Stimulated activated CD8-positive, alpha-beta memory T cell treated with anti-CD3 and anti-CD28 coated beads, Interleukin-12 subunit alpha, Interleukin-12 subunit beta, amount 100 ng/mL, for 1 hour (primary cell): ENCODE measurements around the gene FGD6.
"Not testable (repeated sequence)": the region's sequence is repeated elsewhere in the genome, so short reads cannot be mapped to it uniquely, and the experiment has no call there.

Experiments
- DNase-seq: peaks from one replicate; pipeline ENCODE4 v3.0.0-alpha.2; 2020; ENCODE audit warnings: low read depth

Gene FGD6

DNA sequence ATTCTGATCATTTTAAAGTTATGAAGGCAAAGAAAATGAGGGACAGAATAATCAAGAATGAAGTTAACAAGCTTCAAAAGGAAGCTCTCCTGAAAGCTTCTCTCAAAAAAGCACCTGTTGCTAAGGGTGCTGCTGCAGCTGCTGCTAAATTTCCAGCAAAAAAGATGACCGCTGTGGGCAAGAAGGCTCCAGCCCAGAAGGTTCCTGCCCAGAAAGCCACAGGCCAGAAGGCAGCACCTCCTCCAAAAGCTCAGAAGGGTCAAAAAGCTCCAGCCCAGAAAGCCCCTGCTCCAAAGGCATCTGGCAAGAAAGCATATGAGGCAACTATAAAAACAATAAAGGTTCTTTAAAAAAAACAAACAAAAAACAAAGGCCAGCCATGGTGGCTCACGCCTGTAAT lies 91.2 kb downstream of the FGD6 start:
- DNase-seq, result no peak

DNA sequence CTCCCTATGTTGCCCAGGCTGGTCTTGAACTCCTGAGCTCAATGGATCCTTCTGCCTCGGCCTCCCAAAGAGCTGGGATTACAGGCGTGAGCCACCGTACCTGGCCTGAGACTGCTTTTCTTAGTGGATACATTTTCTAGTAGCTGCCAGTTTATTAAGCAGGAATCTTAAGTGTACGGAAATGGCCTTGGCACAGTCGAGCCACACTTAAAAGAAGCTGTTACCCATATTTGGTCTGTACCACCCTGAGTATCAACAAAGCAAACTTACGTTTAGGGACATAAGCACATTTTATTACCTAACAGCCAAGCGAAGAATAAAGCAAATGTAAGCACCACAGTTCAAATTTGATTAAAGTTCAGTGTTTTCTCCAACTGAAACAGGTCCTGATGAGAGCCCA lies 93.2 kb downstream of the FGD6 start:
- DNase-seq, result no peak

DNA sequence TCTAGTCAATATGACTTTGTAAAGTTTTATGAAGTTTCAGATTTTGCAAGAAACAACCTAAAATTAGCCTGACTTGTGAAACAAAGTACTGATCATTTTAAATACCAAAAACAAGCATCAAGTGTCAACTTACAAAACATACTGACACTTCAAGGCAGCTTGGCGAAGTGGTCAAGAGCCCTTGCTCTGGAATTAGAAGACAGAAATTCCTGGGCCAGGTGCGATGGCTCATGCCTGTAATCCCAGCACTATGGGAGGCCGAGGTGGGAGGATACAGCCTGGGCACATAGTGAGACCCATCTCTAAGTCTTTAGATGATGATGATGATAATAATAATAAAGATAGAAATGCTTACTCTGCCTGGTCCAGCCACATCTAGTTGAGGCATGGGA lies 98.5 kb downstream of the FGD6 start:
- no peak for DNase-seq

DNA sequence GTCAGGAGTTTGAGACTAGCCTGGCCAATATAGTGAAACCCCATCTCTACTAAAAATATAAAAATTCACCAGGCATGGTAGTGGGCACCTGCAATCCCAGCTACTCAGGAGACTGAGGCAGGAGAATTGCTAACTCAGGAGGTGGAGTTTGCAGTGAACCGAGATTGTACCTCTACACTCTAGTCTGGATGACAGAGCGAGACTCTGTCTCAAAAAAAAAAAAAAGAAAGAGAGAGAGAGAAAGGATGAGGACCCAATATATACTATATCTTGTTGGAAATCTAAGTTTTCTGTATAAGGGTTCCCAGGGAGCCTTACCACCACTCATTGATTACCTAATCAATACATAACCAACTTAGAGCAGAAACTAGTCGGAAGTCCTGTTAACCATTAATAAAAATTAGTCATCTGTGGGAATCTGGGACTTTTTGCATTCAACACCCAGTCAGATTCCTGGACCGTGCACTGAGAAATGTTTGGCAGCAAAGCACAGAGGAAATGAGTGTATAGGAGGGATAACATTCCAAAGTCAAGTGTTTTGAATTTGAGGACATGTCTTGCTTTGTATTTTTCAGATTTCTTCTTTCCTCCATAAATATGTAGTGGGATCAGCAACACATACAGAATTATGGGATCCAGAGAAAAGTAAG lies 99.0 kb downstream of the FGD6 start:
- no peak for DNase-seq

DNA sequence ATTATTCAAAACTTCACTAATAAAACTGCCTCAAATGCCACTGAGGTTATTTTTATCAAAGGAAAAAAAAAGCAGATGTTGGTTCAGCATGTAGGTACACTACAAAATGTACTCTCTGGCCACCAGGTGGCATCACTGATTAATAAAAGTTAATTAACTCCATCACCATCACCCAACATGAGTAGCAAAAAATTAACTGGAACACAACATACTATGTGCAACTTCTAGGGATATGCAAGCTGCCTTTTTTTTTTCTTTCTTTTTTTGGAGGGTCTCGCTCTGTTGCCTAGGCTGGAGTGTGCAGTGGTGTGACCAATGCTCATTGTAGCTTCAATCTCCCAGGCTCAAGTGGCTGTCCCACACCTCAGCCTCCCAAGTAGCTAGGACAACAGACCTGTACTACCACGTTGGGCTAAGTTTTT lies 100.1 kb downstream of the FGD6 start:
- DNase-seq, result peak; percentile 50

DNA sequence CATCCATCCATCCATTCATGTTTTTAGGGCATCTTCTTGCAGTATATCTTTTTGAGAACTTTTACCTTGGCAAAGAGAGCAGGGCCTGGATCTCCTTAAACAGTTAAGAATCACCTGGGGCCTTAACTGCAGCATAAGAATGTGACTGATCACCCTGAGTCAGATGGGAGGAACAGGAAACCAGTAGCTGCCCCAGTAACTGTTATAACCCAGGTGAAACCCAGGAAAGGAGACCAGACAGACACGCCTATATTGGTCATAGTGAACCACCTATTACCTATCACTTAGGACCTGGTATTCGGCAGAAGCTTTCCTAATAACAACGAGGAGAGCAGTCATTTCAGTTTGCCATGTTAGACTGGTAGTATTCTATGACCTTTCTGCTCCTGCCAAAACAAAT lies 100.5 kb downstream of the FGD6 start:
- no peak for DNase-seq

DNA sequence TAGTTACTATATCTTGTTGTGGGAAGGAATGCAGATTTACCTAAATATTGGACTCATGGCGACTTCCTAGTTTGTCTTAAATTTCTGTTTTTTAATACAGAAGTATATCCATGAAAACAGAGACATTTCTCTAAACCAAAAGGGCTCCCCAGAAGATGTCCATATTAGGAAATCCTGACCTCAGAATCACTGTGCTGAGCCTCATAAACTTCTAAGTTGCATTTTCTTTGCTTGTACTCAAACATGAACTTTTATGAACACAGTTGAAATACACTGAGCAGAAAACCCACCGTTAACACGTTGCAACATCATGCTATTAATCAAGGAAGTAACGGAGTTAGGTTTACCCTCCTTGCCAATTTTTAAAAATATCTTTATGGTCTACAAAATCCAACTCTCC lies 100.9 kb downstream of the FGD6 start:
- no peak for DNase-seq

DNA sequence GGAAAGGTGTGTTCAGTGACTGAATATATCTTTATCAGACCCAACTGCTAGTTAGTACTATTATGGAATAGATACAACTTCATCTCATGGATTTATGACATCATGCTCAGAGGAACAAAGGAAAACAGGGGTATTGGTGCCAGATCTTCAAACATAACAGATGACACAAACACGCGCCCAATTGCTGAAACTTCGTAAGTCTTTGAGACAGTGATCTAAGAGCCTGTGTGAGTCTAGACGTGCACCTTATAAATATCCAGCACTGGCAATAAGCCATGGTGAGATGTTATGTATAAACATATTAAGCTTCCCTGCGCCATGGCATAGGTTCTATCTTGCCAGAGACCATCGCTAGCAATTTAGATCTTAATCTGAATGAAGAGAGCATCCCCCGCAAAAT lies 101.6 kb downstream of the FGD6 start:
- no peak for DNase-seq

DNA sequence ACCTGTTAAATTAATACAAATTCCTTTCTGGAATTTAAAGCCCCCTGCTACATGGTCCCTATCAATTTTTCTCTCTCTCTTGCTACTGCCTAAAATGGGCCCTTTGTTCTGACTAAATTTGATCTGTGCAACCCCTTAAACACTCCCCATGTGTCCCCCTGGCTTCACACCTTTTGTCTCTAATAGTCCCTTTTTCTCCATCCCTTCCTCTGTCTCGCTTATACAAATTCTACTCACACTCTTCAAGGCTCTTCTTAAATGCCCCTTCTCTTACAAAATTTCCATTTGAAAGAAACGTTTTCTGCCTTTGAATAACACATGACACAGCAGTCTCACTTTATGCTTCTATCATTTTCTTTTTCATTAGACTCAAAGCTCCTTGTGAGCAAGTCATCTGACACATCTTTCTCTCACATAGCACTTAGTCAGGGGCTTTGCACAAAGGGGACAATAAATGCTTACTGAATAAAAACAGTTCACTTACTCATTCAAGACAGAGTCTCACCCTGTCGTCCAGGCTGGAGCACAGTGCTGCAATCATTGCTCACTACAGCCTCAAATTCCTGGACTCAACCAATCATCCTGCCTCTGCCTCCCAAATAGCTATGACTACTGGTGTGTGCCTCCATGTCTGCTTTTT lies 102.4 kb downstream of the FGD6 start:
- no peak for DNase-seq

DNA sequence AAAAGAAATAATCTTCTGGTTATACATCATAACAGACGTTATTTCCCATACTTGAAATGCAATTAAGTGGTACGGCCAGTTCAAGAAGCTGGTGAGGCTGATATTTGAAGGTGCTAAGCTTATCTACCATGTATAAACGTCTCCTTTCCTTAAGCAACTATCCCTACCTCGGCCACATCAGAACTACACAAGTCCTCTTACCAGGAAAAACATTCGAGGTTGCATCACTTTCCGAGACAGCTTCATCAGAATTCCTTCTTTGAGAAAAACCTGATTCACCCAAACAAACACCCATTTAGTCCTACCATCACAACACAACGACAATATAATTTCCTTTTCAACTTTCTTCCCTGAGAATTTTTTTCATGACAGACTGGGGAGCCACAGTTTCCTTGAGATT lies 109.9 kb downstream of the FGD6 start:
- DNase-seq, result no peak

DNA sequence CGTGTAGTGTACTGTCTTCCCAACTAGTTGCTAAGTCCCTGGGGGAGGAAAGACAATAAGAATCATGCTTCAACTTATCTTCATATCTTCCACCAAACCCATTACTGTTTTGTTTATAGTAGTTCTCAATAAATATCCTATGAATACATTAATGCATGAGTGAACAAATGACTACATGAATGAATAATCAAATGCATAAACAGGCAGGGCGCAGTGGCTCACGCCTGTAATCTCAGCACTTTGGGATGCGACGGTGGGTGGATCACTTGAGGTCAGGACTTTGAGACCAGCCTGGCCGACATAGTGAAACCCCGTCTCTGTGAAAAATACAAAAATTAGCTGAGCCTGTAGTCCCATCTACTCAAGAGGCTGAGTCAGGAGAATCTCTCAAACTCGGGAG lies 111.7 kb downstream of the FGD6 start:
- DNase-seq, result no peak

DNA sequence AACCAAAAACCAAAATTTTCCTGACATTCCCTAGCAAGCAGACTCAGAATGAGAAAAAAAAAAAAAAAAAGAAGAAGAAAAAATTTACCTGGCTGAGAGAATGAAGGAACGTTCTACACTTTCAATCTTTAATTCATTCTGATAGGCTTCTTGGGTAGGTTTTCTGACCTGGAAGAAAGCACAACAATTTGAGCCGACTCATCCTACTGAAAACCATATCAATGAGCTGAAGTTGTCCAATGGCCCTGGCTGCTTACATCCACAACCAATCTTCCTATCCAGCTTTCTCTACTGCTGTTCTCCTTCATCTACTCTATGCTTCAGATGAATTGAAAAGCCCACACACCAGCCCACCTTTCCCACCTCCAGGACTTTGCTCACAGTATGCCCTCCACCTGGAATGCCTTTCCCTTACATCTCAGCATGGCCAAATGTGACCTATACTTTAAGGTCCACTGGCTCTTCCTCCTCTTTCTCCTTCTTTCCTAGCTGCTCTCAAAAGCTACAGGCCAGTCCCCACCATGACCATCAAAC lies 112.3 kb downstream of the FGD6 start:
- DNase-seq, result no peak

DNA sequence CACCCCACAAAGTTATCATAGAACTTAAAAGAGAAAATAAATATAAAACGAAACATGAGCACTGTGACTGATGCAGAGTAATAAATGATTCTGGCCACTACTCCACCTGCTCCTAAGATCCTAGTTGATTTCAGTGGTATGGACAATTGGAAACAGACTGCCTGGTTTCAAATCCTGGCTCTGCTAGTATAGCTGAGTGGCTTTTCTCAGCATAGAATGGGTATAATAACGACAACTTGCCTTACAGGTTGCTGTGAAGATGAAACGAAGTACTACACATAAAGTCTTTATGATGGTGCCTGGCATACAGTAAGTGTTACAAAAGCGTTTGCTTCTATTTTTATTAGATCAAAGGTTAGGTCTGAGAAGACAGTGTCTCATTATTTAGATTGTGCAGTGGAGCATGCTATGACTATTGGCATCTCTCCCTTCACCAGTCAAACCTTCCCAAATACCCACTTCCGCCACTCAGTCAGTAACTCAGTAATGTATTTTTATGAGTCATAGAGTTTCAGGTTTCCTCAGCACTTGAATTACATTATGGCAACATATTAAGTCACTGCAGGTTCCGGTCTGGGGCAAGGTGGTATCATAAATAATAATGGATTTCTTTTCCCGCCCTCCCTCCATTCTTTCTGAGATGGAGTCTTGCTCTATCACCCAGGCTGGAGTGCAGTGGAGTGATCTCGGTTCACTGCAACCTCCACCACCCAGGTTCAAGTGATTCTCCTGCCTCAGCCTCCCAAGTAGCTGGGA lies 114.2 kb downstream of the FGD6 start:
- no peak for DNase-seq

DNA sequence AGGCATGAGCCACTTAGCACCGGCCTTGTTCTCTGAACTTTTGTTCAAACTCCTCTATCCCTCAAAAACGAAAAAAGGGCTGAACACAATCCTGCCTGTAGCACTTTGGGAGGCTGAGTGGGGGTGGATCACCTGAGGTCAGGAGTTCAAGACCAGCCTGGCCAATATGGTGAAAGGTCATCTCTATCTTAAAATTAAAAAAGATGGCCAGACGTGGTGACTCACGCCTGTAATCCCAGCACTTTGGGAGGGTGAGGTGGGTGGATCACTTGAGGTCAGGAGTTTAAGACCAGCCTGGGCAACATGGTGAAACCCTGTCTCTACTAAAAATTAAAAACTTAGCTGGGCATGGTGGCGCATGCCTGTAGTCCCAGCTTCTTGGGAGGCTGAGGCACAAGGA lies 115.3 kb downstream of the FGD6 start:
- not testable (repeated sequence) for DNase-seq

DNA sequence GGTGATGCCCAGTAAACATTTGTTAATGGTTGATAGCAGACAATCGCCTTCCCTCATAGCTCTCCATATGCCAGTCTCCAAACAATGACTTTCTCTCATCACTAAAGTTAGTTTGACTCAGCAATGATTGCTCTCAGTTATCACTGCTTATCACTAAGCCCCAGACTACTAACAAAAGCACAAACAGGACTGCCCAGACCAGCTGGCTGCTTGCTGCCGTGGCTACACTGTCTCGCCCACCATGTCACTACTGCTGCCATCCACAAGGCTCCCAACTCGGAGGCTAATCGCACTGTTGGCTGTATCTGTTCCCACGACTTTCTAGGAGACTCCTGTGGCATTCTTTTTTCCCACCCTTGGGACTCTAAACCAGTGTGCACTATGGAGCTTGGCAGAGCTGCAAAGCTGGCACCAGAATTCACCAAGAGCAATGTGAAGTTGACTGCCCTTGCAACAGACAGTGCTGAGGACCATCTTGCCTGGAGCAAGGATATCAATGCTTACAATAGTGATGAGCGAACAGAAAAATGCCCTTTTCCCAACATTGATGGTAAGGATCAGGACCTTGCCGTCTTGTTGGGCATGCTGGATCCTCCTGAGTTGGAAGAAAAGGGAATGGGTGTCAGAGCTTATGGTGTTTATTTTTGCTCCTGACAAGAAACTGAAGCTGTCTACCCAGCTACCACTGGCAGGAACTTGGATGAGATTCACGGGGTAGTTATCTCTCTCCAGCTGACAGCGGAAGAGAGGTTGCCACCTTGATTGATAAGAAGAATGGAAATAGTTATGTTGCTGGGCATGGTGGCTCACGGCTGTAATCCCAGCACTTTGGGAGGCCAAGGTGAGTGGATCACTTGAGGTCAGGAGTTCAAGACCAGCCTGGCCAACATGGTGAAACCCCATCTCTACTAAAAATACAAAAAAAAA lies 116.7 kb downstream of the FGD6 start:
- no peak for DNase-seq

DNA sequence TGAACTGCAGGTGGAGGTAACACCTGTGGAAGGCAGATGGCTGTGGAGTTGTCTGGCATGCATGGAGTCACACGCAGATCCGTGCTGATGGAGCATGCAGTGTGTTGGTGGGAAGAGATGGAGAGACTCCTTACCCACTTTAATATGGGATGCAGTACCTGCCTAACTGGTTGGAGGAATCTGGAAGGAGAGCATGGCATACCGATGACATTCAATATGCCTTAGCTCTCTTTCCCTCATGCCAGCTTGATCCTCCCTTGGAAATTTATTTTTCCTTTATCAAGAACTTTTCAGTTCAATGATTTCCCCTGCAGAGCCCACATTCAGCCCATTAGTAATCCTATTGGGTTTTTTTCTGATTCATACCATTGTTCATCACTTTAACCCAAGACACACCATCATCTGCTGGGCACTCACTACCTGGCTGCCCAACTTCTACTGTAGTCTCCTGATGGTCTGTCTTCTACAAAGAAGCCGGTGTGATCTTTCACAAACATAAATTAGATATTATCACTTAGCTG lies 117.9 kb downstream of the FGD6 start:
- DNase-seq, result no peak

DNA sequence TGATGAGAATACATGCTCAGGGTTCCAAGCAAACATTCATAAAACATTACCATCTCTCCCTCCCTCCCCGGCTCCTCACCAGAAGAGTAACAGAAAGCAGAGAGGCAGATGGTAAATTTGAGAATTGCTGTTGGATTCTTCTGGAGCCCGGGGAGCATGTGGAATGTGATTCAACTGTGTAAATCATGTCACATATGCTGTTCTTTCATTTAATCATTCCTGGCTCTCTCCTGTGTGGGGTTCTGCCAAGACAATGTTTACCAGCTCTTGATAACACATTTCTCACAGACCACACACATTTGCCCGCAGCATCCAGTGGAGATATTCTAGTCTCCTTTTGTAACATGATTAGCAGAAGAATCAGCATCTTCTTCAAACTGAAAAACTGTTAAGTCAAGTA lies 120.4 kb downstream of the FGD6 start:
- DNase-seq, result no peak

DNA sequence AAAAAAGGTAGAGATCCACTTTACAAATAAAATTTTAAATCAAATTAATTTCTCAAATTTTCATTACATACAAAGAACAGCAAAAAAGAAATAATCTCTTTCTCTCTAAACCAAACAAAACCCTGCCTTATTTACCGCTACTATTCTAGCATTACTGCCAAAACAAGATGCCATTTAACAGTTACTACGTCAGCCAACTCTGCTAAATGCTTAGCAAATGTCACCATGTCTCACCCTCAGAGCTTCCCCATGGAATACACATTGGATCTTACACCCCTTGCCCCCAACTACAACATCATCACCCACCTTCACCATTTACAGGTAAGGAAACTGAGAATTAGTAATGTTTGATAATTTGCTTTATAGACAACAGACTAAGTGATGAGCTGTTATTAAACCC lies 120.9 kb downstream of the FGD6 start:
- DNase-seq, result no peak

DNA sequence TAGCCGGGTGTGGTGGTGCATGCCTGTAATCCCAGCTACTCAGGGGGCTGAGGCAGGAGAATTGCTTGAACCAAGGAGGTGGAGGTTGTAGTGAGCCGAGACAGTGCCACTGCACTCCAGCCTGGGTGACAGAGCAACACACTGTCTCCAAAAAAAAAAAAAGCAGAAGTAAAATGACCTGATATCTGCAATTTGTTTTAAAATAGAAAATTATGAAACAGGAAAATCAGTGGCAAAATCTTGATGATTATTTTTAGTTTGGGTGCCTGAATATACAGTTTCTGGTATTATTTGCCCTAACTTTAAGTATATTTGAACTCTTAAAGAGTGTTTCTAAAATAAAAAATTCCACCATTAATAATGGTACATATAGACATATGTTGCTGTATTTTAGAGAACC lies 121.4 kb downstream of the FGD6 start:
- not testable (repeated sequence) for DNase-seq

DNA sequence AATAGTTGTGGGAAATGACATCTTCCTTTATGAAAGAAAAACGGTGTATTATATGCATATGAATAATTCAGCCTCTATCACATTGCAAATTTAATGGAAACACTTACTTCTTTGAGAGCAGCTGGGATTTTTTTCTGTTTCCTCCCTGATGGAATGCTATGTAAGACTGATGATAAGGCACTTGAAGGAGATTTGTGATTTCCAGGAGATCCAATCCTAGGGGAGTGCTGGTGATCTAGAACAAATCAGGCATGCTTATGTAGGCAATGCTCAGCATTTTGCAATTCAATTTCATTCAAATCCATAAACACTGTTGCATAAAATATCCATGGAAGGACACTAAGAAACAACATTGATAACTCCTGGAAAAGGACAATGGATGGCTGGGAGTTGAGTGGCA lies 127.8 kb downstream of the FGD6 start:
- no peak for DNase-seq

DNA sequence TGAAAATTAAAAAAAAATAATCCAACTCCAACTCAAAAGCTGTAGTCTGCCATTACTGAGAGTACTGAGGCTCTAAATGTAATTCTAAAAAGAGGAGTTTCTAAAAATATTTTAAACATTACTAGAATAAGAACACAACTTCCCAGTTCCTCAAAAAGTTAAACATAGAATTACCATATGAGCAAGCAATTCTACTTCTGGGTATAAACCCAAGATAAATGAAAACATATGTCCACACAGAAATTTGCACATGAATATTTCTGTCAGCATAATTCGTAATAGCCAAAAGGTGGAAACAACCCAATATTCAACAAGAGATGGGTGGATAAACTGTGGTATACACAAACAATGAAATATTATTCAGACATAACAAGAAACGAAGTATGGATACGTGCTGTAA lies 128.9 kb downstream of the FGD6 start:
- no peak for DNase-seq

DNA sequence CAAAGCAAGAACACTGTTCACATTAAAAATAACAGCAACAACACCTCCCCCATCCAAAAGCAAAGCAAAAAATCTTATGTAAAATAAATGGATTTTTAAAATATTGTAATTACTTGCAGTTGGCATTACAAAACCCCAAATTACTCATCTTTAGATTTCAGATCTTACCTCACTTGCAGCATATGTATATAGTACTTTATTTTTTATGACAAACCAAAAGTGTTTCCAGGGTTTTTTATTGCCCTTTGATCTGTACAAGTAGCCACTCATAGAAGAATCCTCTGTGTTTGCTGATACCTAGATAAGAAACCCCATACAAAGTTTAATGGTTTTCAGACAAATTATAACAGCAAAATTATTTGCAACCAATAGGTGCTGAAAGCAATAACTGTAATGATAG lies 131.7 kb downstream of the FGD6 start:
- DNase-seq, result no peak
